Measurements from ENCODE around the gene WNT3A.

WNT3A gene

DNA sequence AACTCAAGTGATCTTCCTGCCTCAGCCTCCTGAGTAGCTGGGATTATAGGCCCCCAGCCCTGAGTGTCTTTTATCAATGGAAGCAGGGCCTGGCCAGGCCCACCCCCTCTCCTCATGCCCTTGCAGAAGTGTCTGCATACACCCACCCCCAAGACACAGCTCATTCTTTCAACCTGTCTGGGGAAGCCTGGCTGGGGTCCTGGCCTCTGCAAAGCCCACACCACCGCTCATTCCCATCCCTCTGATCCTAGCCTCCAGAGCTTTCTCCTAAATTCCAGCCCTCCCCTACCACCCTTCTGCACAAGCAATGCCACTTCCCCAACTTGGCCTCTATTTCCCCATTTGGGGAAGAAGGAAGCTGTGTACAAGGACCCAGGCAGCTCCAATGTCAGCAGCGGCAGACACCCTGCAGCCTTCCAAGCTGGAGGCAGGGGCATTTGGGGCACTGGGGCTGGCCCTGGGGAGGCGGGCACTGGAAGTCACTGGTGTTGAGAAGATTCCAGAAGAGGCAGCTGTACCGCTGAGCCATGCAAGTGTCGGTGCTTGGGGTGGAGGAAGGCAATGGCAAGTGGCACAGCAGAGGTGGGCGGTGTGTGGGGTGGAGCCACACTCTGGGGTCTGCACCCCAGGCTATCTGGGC lies 42.0 kb downstream of the WNT3A start:
- DNase-seq (ENCODE audit: low read depth), result no peak

DNA sequence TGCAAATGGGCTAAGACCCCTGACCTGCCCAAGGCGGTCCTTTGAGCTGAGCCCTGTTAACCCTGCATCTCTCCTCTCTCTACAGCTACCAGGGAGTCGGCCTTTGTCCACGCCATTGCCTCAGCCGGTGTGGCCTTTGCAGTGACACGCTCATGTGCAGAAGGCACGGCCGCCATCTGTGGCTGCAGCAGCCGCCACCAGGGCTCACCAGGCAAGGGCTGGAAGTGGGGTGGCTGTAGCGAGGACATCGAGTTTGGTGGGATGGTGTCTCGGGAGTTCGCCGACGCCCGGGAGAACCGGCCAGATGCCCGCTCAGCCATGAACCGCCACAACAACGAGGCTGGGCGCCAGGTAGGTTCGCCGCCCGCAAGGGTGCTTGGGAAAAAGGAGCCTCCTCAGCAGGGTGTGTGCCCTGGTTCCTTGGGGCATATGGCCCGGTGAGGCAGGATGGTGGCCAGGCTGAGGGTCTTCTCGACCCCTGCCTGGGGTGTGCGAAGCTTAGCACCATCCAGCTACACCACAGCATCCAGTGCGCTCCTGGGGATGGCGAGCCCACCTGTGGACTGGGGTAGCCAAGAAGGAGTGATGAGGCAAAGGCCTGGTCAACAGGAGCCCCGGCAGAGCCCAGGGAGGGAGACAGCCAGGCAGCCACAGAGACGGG lies 43.9 kb downstream of the WNT3A start:
- no peak for DNase-seq (ENCODE audit: low read depth)

DNA sequence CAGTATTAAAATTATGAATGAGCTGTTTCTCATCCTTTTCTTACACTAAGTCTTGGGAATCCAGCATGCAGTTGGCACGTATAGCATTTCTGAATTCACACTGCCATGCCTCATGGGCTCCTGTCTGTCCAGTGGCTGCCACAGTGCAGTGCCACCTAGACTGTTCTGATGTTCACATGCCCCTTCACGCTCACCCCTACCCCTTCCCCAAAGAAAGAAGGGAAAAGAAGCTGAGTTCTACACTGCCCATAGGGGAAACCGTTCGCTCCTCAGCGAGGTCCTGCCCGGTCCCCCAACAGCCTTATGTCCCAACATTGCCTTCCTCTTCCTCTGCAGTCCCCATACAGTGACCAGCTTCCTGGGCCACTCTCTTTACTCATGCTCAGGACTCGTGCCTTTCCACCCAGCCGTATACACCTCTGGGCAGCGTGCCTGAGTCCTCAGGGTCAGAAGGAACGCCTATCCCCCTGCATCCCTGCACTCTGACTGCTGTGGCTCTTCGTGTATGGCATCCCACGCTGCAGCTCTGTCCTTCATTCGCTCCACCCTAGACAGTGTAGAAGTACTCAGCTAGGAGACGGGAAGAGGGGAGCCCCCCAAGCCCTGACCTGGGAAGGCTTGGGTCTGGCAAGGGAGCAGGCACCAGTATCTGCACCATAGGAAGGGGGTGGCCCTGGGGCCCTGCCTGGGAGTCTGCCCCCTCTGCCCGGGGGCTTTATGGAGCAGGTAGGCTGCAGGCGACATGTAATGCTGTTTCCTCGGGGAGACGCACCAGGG lies 51.6 kb downstream of the WNT3A start:
- DNase-seq (ENCODE audit: low read depth), result no peak

DNA sequence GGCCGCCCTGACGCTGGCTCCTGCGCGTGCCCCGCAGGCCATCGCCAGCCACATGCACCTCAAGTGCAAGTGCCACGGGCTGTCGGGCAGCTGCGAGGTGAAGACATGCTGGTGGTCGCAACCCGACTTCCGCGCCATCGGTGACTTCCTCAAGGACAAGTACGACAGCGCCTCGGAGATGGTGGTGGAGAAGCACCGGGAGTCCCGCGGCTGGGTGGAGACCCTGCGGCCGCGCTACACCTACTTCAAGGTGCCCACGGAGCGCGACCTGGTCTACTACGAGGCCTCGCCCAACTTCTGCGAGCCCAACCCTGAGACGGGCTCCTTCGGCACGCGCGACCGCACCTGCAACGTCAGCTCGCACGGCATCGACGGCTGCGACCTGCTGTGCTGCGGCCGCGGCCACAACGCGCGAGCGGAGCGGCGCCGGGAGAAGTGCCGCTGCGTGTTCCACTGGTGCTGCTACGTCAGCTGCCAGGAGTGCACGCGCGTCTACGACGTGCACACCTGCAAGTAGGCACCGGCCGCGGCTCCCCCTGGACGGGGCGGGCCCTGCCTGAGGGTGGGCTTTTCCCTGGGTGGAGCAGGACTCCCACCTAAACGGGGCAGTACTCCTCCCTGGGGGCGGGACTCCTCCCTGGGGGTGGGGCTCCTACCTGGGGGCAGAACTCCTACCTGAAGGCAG lies 52.3 kb downstream of the WNT3A start:
- DNase-seq (ENCODE audit: low read depth), result no peak

DNA sequence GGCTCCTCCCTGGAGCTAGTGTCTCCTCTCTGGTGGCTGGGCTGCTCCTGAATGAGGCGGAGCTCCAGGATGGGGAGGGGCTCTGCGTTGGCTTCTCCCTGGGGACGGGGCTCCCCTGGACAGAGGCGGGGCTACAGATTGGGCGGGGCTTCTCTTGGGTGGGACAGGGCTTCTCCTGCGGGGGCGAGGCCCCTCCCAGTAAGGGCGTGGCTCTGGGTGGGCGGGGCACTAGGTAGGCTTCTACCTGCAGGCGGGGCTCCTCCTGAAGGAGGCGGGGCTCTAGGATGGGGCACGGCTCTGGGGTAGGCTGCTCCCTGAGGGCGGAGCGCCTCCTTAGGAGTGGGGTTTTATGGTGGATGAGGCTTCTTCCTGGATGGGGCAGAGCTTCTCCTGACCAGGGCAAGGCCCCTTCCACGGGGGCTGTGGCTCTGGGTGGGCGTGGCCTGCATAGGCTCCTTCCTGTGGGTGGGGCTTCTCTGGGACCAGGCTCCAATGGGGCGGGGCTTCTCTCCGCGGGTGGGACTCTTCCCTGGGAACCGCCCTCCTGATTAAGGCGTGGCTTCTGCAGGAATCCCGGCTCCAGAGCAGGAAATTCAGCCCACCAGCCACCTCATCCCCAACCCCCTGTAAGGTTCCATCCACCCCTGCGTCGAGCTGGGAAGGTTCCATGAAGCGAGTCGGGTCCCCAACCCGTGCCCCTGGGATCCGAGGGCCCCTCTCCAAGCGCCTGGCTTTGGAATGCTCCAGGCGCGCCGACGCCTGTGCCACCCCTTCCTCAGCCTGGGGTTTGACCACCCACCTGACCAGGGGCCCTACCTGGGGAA lies 53.0 kb downstream of the WNT3A start:
- no peak for DNase-seq (ENCODE audit: low read depth)

DNA sequence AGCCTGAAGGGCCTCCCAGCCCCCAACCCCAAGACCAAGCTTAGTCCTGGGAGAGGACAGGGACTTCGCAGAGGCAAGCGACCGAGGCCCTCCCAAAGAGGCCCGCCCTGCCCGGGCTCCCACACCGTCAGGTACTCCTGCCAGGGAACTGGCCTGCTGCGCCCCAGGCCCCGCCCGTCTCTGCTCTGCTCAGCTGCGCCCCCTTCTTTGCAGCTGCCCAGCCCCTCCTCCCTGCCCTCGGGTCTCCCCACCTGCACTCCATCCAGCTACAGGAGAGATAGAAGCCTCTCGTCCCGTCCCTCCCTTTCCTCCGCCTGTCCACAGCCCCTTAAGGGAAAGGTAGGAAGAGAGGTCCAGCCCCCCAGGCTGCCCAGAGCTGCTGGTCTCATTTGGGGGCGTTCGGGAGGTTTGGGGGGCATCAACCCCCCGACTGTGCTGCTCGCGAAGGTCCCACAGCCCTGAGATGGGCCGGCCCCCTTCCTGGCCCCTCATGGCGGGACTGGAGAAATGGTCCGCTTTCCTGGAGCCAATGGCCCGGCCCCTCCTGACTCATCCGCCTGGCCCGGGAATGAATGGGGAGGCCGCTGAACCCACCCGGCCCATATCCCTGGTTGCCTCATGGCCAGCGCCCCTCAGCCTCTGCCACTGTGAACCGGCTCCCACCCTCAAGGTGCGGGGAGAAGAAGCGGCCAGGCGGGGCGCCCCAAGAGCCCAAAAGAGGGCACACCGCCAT lies 53.8 kb downstream of the WNT3A start:
- no peak for DNase-seq (ENCODE audit: low read depth)

DNA sequence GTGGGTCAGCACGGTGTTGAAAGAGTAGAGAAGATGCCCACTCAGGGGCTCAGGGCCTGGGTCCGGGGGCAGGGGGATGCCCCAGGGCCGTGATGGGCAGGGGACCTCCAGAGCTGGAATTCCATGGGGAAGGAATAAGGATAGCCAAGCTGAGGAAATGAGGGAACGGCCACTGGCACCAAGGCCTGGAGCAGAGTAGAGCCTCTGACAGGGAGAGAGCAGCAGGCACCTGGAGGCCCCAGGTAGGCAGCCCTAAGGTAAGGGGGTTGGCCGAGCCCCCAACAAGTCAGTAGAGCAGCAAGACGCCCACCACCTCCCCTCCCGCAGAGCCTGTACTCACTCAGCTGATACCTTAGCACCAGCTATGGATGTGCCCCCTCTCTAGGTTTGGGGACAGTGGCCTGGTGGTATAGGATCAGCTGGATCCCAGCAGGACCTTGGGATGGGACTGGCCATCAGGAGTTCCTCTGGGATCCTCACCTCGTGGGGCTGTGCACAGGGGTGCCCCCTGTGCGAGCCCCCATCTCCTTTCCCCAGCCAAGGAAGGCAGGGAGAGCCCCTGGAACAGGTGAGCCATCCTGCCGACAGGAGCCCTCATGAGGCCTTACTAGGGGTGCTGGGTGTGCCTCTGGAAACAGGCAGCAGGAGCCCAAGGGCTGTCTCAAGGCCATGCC lies 54.8 kb downstream of the WNT3A start:
- DNase-seq (ENCODE audit: low read depth), result no peak

DNA sequence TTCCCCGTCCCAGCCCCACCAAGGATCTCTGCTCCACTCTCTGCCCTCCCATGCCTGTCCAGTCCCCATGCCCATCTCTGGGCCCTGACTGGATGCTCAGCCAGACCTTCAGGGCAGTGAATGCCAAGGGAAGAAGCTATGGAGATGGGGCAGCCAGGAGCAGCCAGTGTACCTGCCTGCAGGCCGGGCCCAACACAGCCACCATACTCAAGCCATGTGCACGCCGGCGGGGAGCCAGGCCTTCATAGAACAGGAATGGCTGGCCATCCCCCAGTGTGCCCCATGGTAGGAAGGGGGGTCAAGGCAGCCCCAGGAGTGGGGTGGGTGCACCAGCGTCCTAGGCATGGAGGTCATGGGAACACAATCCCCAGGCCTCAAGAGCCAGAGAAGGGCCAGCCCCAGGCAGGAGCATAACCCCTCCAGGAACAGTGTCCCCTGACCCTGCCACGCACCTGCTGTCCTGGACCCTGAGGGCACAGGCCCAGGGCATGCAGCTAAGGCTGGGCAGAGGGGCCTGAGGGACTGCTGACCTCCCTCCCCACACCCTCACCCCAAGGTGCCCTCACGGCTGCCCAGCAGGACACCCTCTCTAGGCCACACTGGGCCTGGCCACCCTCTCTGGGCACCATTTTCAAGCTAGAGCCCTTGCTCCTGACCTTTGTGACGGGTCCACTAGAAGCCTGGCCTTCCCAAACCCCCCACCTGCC lies 55.4 kb downstream of the WNT3A start:
- no peak for DNase-seq (ENCODE audit: low read depth)

DNA sequence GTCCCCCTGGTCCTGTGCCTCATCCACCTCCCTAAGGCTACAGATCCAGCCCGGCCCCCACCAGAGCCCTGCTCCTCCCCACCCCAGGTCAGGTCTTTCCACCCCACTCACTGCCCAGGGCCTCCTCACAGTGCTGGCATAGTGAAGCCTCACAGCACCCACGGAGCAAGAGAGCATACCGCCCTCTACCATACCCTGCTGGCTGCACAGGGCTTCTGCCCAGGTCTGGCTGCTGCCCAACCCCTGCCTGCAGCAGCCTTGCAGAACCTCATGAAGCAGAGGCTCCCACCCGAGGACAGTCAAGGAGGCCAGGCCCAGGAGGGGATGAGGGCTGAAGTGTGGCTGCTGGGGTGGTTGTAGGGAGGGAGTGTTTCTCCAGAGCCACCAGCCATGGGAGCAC lies 56.0 kb downstream of the WNT3A start:
- DNase-seq (ENCODE audit: low read depth), result no peak

DNA sequence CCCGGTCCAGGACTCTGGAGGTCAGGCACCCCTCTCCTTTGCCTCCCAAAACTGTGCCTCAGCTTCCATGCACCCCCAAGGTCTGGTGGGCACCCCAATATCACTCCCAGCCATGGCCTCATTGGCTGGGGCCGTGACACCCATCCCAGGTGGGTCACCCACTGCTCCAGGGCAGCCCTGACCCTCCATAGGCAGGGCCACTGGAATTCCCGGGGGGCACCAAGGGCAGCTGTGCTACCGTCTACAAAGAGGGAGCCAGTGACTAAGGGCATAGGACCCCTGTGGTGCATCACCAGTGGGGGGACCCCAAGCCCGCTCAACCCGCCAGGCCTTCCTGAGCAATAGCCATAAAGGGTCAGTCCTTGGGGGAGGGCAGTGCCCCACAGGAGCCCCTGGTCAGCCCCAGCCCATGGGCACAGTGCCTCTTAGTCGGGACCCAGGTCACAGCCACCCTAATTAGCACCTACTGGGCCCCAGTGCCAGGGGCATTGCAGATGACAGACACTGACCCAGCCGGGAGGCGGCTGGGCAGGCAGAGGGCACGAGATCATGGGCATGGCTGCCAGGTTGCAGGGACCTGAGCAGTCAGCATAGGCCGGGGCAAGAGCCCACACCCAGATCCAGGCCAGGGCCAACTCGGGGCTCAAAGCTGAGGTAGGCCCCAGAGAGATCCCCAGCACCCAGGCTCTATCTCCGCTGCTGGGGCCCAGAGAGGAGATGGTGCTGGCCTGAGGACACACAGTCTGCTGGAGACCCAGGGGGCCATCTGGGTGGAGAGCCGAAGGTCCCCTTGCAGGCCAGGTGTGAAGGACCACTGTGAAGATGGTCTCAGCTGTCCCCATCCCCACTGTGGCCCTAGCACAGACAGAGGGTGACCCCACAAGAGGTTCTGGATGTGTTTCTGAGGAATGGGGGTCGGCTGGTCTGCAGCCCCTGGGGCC lies 56.7 kb downstream of the WNT3A start:
- DNase-seq (ENCODE audit: low read depth), result no peak

DNA sequence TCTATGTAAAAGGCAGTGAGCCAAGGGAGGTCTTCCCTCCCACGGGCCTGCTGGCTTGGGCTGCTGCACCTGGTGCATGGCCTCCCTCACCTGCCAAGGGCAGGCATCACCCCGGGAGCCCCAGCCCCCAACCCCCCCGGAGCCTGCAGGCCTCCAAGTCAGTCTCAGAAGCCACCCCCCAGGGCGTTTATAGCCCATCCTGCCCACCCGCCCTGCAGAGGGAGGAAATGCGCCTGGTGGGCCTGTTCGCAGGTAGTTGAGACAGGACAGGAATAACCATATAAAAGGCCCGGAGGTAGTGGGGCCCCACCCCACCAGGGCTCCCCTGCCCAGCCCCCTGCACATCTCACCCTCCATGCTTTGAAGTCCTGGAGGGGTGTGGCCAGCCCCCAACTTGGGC lies 57.5 kb downstream of the WNT3A start:
- no peak for DNase-seq (ENCODE audit: low read depth)

DNA sequence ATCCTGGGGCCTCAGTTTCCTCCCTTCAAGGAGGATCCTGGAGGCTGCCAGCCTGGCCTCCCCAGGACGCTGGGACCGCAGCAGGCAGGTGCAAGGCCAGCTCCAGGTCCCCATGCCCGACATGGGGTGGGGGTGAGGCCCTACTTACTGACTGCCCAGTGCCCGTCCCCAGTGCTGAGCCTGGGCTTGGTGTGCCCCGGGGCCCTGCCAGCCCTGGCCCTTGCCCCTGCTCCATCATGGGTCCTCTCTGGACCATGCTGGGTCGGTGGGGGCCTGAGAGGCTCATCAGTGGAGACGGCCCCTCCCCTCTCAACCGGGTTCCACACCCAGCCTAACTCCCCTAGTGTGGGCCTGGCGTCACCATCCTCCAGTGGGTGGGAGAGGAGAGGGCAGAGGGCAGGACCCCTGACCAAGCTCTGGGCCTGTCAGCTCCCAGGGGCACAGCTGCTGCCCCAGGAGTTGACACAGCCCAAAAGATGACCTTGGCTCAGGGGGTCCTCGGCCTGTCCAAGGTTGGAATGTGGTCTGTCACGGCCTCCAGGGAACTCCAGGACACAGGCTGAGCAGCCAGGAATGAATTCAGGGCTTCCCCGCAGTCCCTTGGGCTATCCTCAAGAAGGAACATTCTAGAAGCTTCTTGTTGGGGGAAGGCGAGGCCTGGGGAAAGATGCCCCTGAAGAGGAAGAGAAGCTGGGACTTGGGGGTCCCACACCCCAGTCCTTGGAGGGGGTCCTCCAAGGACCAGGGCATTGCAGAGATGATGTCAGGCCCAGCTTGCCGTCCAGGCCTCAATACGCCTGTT lies 58.1 kb downstream of the WNT3A start:
- DNase-seq (ENCODE audit: low read depth), result no peak

DNA sequence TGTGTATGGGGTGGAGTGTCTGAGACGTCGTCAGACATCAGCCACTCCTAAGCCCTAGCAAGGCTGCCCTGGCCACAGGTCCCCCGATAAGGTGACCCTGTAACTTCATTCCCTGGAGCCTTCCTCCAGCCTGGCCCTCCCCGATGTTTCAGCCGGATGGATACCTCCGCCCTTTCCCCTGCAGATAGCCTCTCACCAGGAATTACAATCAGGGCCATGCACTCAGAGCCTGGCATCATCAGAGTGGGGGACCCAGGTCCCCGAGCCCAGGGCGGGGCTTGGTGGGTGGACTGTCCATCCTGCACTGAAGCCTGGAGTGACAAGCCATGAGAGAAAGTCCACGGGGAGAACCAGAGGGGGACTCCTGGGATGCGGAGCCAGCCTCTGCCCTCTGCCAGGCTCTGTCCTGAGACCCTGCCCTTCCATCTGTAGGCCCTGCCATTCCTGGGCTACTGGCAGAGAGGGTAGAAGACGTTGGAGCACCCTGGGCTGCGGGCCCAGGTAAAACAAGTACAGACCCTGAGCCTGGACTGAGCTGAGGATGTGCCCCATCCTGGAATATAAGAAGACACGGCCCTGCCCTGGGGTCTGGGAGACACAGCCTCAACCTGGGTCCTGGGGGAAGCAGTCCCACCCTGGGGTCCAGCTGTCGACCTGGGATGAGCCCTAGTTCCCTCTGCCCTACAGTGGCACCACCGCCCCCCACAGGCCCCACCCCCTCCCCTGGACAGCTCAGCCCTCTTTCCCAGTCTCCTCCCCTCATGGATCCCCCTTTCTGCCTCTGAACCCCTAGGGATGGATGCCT lies 58.9 kb downstream of the WNT3A start:
- no peak for DNase-seq (ENCODE audit: low read depth)

DNA sequence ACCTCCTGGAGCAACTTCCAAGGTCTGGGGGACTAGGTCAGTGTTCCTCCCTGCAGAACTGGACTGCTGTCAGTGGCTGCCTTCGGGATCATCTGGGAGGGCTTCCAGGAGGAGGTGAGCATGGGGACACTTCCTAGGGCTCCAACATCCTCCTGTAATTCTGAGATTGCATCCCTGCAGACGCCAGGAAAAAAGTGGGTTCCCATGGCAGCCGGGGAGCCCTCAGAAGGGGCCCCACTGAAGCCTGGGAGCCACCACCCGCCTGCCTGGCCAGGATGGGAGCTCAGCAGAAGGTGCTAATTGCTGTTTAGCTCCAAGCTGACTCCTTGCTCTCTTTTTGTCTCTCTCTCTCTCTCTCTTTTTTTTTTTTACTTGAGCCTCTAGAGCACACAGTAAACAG lies 59.6 kb downstream of the WNT3A start:
- no peak for DNase-seq (ENCODE audit: low read depth)

DNA sequence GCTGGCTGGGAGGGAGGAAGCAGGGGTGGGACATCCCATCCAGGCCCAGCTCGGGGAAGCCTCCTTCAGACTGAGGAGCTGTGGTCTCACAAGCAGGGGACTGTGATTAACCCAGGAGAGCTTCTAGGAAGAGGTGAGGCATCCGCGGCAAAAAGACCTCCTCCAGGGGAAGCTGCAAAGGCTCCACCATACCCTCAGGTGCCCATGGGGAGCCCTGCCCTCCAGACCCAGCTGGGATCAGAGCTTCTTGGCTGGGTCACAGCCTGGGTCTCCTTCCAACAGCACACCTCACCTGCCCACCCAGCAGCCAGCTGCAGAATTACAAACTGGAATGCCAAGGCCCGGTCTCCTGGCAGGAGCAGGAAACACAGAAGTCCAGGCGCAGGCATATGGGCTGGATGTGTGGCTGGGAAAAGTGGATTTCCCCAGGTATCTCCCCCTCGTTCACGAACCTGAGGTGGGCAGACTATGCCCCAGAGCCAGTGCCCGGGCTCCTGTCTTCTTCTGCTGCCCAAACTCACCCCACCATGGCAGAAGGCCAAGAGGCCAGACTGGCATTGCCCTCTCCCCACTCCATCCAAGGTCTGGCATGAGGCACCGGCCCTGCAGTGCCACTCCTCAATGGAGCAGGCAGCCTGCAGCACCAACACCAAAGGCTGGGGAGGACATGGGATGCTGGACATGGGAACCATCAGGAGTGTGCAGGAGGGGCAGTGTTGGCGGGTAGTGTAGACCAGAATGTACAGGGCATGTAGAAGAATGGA lies 60.3 kb downstream of the WNT3A start:
- DNase-seq (ENCODE audit: low read depth), result no peak

DNA sequence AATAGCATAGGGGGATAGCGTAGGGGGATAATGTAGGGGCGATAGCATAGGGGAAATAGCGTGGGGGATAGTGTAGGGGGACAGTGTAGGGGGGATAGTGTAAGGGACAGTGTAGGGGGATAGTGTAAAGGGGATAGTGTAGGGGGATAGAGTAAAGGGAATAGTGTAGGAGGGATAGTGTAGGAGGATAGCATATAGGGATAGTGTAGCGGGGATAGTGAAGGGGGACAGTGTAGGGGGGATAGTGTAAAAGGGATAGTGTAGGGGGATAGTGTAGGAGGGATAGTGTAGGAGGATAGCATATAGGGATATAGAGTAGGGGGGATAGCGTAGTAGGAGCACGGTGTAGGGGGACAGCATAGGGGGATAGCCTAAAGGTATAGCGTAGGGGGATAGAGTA lies 61.6 kb downstream of the WNT3A start:
- no peak for DNase-seq (ENCODE audit: low read depth)

Measured in stromal cell of bone marrow (primary cell).